H7 (cell line): ENCODE measurements around the gene PTDSS2. TPM values are rescaled to one million over a fixed set of nuclear protein-coding genes. Genes with fewer than 3 reads are reported as not detected.
"Not testable (repeated sequence)": the region's sequence is repeated elsewhere in the genome, so short reads cannot be mapped to it uniquely, and the experiment has no call there.

Experiments used
- DNase-seq: peaks from one replicate; pipeline ENCODE4 v3.0.0; 2012
- H3K27me3 ChIP-seq: 2 replicates; pipeline ENCODE4 v1.6.0; 2011; ENCODE audit warnings: mild to moderate bottlenecking, low read length; ENCODE audit not compliant: control insufficient read depth, insufficient read depth
- H3K36me3 ChIP-seq: replicated peaks from 2 replicates; pipeline ENCODE4 v1.5.1; 2011; ENCODE audit warnings: low read length; ENCODE audit not compliant: control insufficient read depth, insufficient read depth
- H3K4me3 ChIP-seq: 2 replicates; pipeline ENCODE4 v1.5.1; 2011; ENCODE audit warnings: low read depth, mild to moderate bottlenecking, control low read depth, low read length, moderate library complexity; ENCODE audit not compliant: insufficient read depth
- total RNA-seq: library from RNA; depleted of rRNA; stranded (reverse); fragments of >200 nt; shearing (Covaris generic); gene quantifications from 2 replicates; pipeline ENCODE4 v1.2.3, GENCODE V29; 2014; rRNA removed

PTDSS2 gene
- 40.9 and 47.5 TPM in 2 replicates for total RNA-seq

- DNase-seq, result peak; percentile 98
- H3K36me3 ChIP-seq, result peaks cover 11% of the 10 kb centered on the region
- peak within 1 kb of the TSS; percentile 91 for H3K4me3 ChIP-seq
- no peaks in the 10 kb centered on the region for H3K27me3 ChIP-seq
Observed at GRCh38 chr11:449889-450808, at the start of gene PTDSS2. Gene PTDSS2, plus strand, starts transcription at chr11:450279. Its CDS starts 177 bp downstream, at chr11:450456.

DNA sequence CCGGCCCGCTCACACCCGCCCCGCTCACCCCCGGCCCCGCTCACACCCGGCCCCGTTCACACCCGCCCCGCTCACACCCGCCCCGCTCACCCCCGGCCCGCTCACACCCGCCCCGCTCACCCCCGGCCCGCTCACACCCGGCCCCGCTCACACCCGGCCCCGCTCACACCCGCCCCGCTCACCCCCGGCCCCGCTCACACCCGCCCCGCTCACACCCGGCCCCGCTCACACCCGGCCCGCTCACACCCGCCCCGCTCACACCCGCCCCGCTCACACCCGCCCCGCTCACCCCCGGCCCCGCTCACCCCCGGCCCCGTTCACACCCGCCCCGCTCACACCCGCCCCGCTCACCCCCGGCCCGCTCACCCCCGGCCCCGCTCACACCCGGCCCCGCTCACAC is 48.9 kb upstream of the PTDSS2 start:
- H3K36me3 ChIP-seq, H3K4me3 ChIP-seq, H3K27me3 ChIP-seq, DNase-seq: not testable (repeated sequence)

DNA sequence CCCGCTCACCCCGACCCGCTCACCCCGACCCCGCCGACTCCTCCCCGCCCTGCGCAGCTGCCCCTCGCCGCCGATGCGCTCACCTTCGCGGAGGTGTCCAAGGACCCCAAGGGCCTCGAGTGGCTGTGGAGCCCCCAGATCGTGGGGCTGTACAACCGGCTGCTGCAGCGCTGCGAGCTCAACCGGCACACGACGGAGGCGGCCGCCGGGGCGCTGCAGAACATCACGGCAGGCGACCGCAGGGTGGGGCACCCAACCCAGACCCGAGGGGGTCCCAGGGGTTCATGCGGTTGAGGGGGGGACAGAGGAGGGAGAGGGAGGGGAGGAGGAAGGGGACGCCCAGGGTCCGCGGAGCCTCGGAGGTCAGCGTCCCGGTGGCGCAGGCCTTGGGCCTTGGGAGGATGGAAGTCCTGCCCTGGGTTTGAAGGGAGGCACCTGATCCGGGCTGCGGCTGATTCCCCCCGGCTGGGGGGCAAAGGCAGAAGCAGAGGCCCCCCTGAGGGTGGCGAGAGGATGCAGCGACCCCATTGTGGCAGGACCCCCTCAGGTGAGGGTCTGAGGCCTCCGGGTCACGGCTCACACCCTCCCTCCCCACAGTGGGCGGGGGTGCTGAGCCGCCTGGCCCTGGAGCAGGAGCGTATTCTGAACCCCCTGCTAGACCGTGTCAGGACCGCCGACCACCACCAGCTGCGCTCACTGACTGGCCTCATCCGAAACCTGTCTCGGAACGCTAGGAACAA is 46.9 kb upstream of the PTDSS2 start:
- Histone ChIP-seq H3K36me3 (no peaks in the 10 kb centered on the region; the same call in 1 of the 2 replicates), H3K27me3 (no peaks in the 10 kb centered on the region), H3K4me3 (no peak overlapping the region)
- peak; percentile 59 for DNase-seq

DNA sequence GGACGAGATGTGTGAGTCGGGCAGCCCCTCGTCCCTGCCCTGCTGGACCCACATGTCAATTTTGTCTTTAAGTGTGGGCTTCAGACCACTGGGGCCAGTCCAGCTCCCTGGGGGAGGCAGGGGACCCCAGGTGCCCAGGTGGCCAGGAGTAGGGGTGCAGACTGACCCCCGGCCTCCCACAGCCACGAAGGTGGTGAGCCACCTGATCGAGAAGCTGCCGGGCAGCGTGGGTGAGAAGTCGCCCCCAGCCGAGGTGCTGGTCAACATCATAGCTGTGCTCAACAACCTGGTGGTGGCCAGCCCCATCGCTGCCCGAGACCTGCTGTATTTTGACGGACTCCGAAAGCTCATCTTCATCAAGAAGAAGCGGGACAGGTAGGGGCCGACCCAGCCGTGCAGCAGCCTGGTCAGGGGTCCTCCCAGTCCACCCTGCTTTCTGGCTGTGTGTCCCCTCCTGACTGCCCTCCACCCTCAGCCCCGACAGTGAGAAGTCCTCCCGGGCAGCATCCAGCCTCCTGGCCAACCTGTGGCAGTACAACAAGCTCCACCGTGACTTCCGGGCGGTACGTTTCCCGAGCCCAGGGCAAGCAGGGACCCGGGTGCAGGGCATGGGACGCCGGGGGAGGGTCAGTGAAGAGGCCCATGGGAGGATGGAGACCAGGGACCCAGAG is 46.2 kb upstream of the PTDSS2 start:
- no peaks in the 10 kb centered on the region for H3K27me3 ChIP-seq
- no peaks in the 10 kb centered on the region; the same call in 1 of the 2 replicates for H3K36me3 ChIP-seq
- H3K4me3 ChIP-seq, result no peak overlapping the region
- DNase-seq, result no peak

DNA sequence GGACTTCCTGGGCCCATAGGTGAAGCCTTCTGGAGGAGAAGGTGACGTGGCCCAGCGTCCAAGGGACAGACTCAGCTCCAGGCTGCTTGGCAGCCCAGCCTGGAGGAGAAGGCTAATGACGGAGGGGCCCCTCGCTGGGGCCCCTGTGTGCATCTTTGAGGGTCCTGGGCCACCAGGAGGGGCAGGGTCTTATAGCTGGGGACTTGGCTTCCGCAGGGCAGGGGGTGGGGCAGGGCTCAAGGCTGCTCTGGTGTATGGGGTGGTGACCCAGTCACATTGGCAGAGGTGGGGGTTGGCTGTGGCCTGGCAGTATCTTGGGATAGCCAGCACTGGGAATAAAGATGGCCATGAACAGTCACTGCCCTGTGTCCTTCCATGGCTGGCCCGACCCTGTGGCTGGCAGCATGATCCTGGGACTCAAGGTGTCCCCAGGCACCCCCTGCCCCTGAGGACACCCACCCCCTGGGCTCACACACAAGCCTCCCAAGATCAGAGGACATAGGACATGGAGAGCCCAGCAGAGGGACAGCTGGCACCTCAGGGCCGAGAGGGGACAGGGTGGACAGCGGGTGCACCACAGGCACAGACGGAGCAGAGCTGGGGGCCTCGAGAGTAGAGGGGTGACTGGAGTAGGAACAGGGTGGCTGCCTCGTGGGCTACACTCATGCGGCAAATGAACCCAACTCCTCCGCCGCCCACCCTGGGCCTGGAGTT is 45.4 kb upstream of the PTDSS2 start:
- Histone ChIP-seq H3K36me3 (no peaks in the 10 kb centered on the region), H3K4me3 (no peak overlapping the region), H3K27me3 (no peaks in the 10 kb centered on the region)
- no peak for DNase-seq

- Histone ChIP-seq H3K4me3 (no peak overlapping the region), H3K36me3 (no peaks in the 10 kb centered on the region), H3K27me3 (no peaks in the 10 kb centered on the region)
- peak; percentile 60 for DNase-seq
Observed at GRCh38 chr11:405323-405953, 44.6 kb upstream of the PTDSS2 start.

GRCh38 chr11:405954-406795 is 43.9 kb upstream of the PTDSS2 start:
- DNase-seq, result peak; percentile 58
- H3K4me3 ChIP-seq, result peak overlapping the region; percentile 53
- H3K27me3 ChIP-seq, result no peaks in the 10 kb centered on the region
- no peaks in the 10 kb centered on the region for H3K36me3 ChIP-seq

GRCh38 chr11:406796-407650 is 43.1 kb upstream of the PTDSS2 start:
- Histone ChIP-seq H3K36me3 (no peaks in the 10 kb centered on the region), H3K27me3 (no peaks in the 10 kb centered on the region), H3K4me3 (peak overlapping the region; percentile 53)
- DNase-seq, result peak; percentile 99

GRCh38 chr11:407651-408123 is 42.4 kb upstream of the PTDSS2 start:
- Histone ChIP-seq H3K4me3 (no peak overlapping the region), H3K36me3 (no peaks in the 10 kb centered on the region), H3K27me3 (no peaks in the 10 kb centered on the region)
- DNase-seq, result peak; percentile 39

DNA sequence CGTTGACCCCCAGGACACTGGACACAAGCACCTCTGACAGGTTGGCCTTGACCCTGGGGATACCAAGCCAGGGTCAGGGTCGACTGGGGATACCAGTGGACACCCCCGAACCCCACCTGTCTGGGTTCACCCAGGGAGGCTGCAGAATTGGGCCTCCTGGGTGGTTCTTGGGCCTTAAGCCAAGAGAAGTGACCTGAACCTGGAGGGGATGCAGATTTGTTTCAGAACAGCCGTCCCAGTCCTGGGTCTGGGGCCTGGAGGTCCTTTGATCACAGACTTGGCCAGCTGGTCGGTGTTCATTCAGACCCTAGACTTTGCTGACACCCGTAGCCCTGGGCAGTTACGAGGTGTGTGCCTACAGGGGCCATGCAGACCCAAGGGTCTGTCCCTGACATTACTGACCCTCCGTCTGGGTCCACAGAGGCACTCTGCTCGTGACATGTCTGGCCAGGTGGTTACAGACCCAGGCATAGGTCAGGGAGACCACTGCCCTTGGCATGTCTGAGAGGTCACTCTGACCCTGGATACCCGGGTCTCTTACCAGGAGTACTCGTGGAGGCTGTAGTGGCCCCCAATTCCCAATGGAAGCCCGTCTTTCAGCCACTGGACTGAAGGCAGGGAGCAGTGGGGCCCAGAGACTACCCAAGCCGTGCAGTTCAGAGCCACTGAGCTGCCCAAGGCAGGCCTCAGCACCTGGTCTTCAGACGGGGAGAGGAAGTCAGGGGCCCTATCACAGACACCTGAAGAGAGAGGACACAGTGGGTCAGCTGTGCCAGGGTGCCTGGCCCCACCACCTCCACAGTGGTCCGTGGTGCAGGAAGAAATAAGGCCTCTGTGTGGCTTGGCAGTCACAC is 41.7 kb upstream of the PTDSS2 start:
- no peaks in the 10 kb centered on the region for H3K36me3 ChIP-seq
- no peak overlapping the region for H3K4me3 ChIP-seq
- H3K27me3 ChIP-seq, result no peaks in the 10 kb centered on the region
- no peak for DNase-seq

GRCh38 chr11:409008-409599 is 41.0 kb upstream of the PTDSS2 start:
- no peak overlapping the region for H3K4me3 ChIP-seq
- no peaks in the 10 kb centered on the region for H3K27me3 ChIP-seq
- H3K36me3 ChIP-seq, result no peaks in the 10 kb centered on the region
- DNase-seq, result no peak
